Smooth muscle cell (in vitro differentiated cells): Measurements from ENCODE around the gene KHDRBS1. TPM values are rescaled to one million over a fixed set of nuclear protein-coding genes. Genes with fewer than 3 reads are reported as not detected.

Source experiments
- DNase-seq: peaks from one replicate; lab custom pipeline; 2025; ENCODE audit not compliant: unreplicated experiment; lab: John Stamatoyannopoulos, UW
- H2AFZ ChIP-seq: fragments of 200-600 bp; sonication (generic); 2 replicates; pipeline ENCODE4 v1.6.0; 2016; ENCODE audit warnings: antibody characterized with exemption, low read depth, mild to moderate bottlenecking
- H3F3A ChIP-seq: fragments of 200-600 bp; sonication (generic); 2 replicates; pipeline ENCODE4 v1.6.0; 2017; ENCODE audit warnings: antibody characterized with exemption, low read depth
- H3K27ac ChIP-seq: fragments of 200-600 bp; sonication (generic); 2 replicates; pipeline ENCODE4 v1.5.1; 2016; ENCODE audit warnings: low read depth, mild to moderate bottlenecking
- H3K27me3 ChIP-seq: fragments of 200-600 bp; sonication (generic); 2 replicates; pipeline ENCODE4 v1.6.1; 2016; ENCODE audit warnings: low read depth, mild to moderate bottlenecking
- H3K36me3 ChIP-seq: fragments of 200-600 bp; sonication (generic); 2 replicates; pipeline ENCODE4 v1.5.1; 2016; ENCODE audit warnings: low read depth
- H3K4me1 ChIP-seq: fragments of 200-600 bp; sonication (generic); 2 replicates; pipeline ENCODE4 v1.5.1; 2016; ENCODE audit warnings: low read depth
- H3K4me2 ChIP-seq: fragments of 200-600 bp; sonication (generic); 2 replicates; pipeline ENCODE4 v1.6.0; 2016; ENCODE audit warnings: mild to moderate bottlenecking
- H3K4me3 ChIP-seq: fragments of 200-600 bp; sonication (generic); 2 replicates; pipeline ENCODE4 v1.5.1; 2016; ENCODE audit warnings: mild to moderate bottlenecking
- H3K79me2 ChIP-seq: fragments of 200-600 bp; sonication (generic); 2 replicates; pipeline ENCODE4 v1.6.0; 2016; ENCODE audit warnings: low read depth, mild to moderate bottlenecking
- H3K9ac ChIP-seq: fragments of 200-600 bp; sonication (generic); 2 replicates; pipeline ENCODE4 v1.6.0; 2016; ENCODE audit warnings: low read depth
- H3K9me3 ChIP-seq: fragments of 200-600 bp; sonication (generic); replicated peaks from 2 replicates; pipeline ENCODE4 v1.5.1; 2016; ENCODE audit warnings: low read depth
- H4K20me1 ChIP-seq: fragments of 200-600 bp; sonication (generic); 2 replicates; pipeline ENCODE4 v1.6.0; 2016; ENCODE audit warnings: low read depth
- WGBS: methylation state at CpG from one replicate; pipeline ENCODE4 v1.1.7; 2016; ENCODE audit warnings: low lambda C conversion rate; 5-methylcytosine and 5-hydroxymethylcytosine counted together
- microRNA-seq: library from miRNA; unstranded; fragments of <30 nt; microRNA quantifications from one replicate; pipeline ENCODE4, GENCODE V29; 2016; ENCODE audit warnings: borderline number of aligned reads
- polyA plus RNA-seq: library from polyadenylated mRNA; unstranded; fragments of >200 nt; fragmentation: Nextera tagmentation; extraction: Ambion mirVana; gene quantifications from 2 replicates; pipeline ENCODE4 v1.2.1, GENCODE V29; 2016
- small RNA-seq: library from RNA; depleted of rRNA; stranded (forward); fragments of <200 nt; gene quantifications from one replicate; pipeline ENCODE3, GENCODE V24; 2014
- total RNA-seq: library from RNA; depleted of rRNA; stranded (reverse); fragments of >200 nt; gene quantifications from 2 replicates; pipeline ENCODE4 v1.2.3, GENCODE V29; 2014
- TF ChIP-seq, protein P1 (sequence below): fragments of 200-600 bp; sonication (generic); IDR thresholded peaks from 2 replicates; pipeline ENCODE4 v1.5.1; 2017; ENCODE audit warnings: borderline replicate concordance, mild to moderate bottlenecking, antibody characterized with exemption; ENCODE audit not compliant: insufficient read depth, poor library complexity, severe bottlenecking

KHDRBS1 gene
- total and polyA plus RNA-seq, 2 experiments from 2014 or later, result 80.4 to 85.0 TPM

DNA sequence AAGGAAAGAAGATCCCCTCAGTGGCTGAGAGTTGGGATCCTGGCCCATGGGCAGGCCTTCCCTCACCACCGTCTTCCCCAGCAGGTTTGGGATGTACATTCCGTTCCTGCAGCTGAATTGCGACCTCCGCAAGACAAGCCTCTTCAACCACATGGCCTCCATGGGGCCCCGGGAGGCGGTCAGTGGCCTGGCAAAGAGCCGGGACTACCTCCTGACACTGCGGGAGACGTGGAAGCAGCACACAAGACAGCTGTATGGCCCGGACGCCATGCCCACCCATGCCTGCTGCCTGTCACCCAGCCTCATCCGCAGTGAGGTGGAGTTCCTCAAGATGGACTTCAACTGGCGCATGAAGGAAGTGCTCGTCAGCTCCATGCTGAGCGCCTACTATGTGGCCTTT, 77.9 kb downstream of the KHDRBS1 start:
- H3K36me3 ChIP-seq, result peaks cover 7% of the 10 kb centered on the region
- no peaks in the 10 kb centered on the region for H3K79me2 ChIP-seq
- no peak overlapping the region for H3K4me2 ChIP-seq
- no peak for DNase-seq
- H3K4me3 ChIP-seq, result no peak overlapping the region
- peaks cover 5% of the 10 kb centered on the region for H4K20me1 ChIP-seq
- no peak overlapping the region for H2AFZ ChIP-seq
- TF ChIP-seq, protein P1, sequence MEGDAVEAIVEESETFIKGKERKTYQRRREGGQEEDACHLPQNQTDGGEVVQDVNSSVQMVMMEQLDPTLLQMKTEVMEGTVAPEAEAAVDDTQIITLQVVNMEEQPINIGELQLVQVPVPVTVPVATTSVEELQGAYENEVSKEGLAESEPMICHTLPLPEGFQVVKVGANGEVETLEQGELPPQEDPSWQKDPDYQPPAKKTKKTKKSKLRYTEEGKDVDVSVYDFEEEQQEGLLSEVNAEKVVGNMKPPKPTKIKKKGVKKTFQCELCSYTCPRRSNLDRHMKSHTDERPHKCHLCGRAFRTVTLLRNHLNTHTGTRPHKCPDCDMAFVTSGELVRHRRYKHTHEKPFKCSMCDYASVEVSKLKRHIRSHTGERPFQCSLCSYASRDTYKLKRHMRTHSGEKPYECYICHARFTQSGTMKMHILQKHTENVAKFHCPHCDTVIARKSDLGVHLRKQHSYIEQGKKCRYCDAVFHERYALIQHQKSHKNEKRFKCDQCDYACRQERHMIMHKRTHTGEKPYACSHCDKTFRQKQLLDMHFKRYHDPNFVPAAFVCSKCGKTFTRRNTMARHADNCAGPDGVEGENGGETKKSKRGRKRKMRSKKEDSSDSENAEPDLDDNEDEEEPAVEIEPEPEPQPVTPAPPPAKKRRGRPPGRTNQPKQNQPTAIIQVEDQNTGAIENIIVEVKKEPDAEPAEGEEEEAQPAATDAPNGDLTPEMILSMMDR, result no peak
- H3K4me1 ChIP-seq, result no peaks in the 10 kb centered on the region
- H3K9me3 ChIP-seq, result no peaks in the 10 kb centered on the region
- WGBS, result 99% methylated on average over 15 of the region's 15 CpGs
- H3K27ac ChIP-seq, result no peak overlapping the region
- no peaks in the 10 kb centered on the region for H3K27me3 ChIP-seq
- no peak overlapping the region for H3K9ac ChIP-seq
- no peaks in the 10 kb centered on the region for H3F3A ChIP-seq

Small RNA genes within 50 kb of the gene (microRNA-seq; reads per million reads assigned to microRNA genes)
- gene MIR5585, result not detected

Small RNA genes within 50 kb of the gene (small RNA-seq; reads per million reads assigned to genes)
- gene MIR5585, result not detected
- not detected for gene RF00017

Other genes with a start within 250 kb of the KHDRBS1 start
- 8.8 and 10.6 TPM in 2 replicates for gene ADGRB2, start 249.5 kb upstream of the KHDRBS1 start, total RNA-seq
- gene ADGRB2, start 249.5 kb upstream of the KHDRBS1 start, polyA plus RNA-seq, result 7.5 and 9.4 TPM in 2 replicates
- 39.5 and 43.8 TPM in 2 replicates for gene SPOCD1, start 197.8 kb upstream of the KHDRBS1 start, total RNA-seq
- 45.3 and 46.1 TPM in 2 replicates for gene SPOCD1, start 197.8 kb upstream of the KHDRBS1 start, polyA plus RNA-seq
- gene PTP4A2, start 75.5 kb upstream of the KHDRBS1 start, total RNA-seq, result 460 and 518 TPM in 2 replicates
- gene PTP4A2, start 75.5 kb upstream of the KHDRBS1 start, polyA plus RNA-seq, result 316 and 334 TPM in 2 replicates
- 9.2 and 9.4 TPM in 2 replicates for gene TMEM39B, start 59.1 kb downstream of the KHDRBS1 start, total RNA-seq
- 4.4 and 7.5 TPM in 2 replicates for gene TMEM39B, start 59.1 kb downstream of the KHDRBS1 start, polyA plus RNA-seq
- gene KPNA6, start 94.2 kb downstream of the KHDRBS1 start, total RNA-seq, result 35.8 and 40.9 TPM in 2 replicates
- gene KPNA6, start 94.2 kb downstream of the KHDRBS1 start, polyA plus RNA-seq, result 22.3 and 29.1 TPM in 2 replicates
- gene TXLNA, start 165.8 kb downstream of the KHDRBS1 start, total RNA-seq, result 42.7 and 44.6 TPM in 2 replicates
- gene TXLNA, start 165.8 kb downstream of the KHDRBS1 start, polyA plus RNA-seq, result 42.0 and 46.0 TPM in 2 replicates
- 19.9 and 41.6 TPM in 2 replicates for gene CCDC28B, start 186.7 kb downstream of the KHDRBS1 start, total RNA-seq
- gene CCDC28B, start 186.7 kb downstream of the KHDRBS1 start, polyA plus RNA-seq, result 58.9 and 63.9 TPM in 2 replicates
- 1.4 and 3.1 TPM in 2 replicates for gene IQCC, start 191.8 kb downstream of the KHDRBS1 start, total RNA-seq
- 2.4 TPM in 2 replicates for gene IQCC, start 191.8 kb downstream of the KHDRBS1 start, polyA plus RNA-seq
- not detected in 2 replicates for gene DCDC2B, start 195.2 kb downstream of the KHDRBS1 start, total RNA-seq
- 0.47 TPM in 1 of 2 replicates, not detected in the other for gene DCDC2B, start 195.2 kb downstream of the KHDRBS1 start, polyA plus RNA-seq
- 10.9 and 13.3 TPM in 2 replicates for gene TMEM234, start 208.5 kb downstream of the KHDRBS1 start, total RNA-seq
- 19.8 and 27.5 TPM in 2 replicates for gene TMEM234, start 208.5 kb downstream of the KHDRBS1 start, polyA plus RNA-seq
- 200 and 240 TPM in 2 replicates for gene EIF3I, start 208.5 kb downstream of the KHDRBS1 start, total RNA-seq
- 250 and 257 TPM in 2 replicates for gene EIF3I, start 208.5 kb downstream of the KHDRBS1 start, polyA plus RNA-seq
- gene FAM167B, start 233.4 kb downstream of the KHDRBS1 start, total RNA-seq, result 0.31 TPM in 1 of 2 replicates, not detected in the other
- gene FAM167B, start 233.4 kb downstream of the KHDRBS1 start, polyA plus RNA-seq, result 0.39 TPM in 1 of 2 replicates, not detected in the other
- gene LCK, start 237.4 kb downstream of the KHDRBS1 start, total RNA-seq, result 0.22 TPM in 1 of 2 replicates, not detected in the other
- not detected in 2 replicates for gene LCK, start 237.4 kb downstream of the KHDRBS1 start, polyA plus RNA-seq